ENCODE results near the gene ADAMTSL1. TPM values are rescaled to one million over a fixed set of nuclear protein-coding genes. Genes with fewer than 3 reads are reported as not detected.

The ADAMTSL1 gene
- total RNA-seq, 1 donor from 2014 or later, result 12.6 TPM

DNA sequence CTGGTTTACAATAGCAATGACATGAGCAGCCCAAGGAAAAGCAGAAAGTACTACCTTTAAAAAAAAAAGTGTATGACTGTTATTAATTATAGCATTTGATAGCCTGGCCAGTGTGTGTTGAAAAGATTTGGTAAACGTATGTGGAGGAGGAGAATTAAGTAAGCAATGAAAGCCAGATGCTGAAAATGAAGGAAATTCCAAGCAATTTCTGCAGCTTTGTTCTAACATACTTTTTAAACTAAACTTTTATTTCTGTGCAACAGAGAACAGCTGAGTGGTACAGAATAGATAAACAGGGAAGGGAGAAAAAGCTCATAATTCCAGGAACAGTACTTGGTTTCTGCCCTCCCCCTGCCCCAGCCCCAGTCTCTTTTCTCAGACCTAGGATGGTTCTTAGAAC lies 252.6 kb downstream of the ADAMTSL1 start:
- no peaks in the 10 kb centered on the region for H3K4me1 Mint-ChIP-seq (ENCODE audit: low read depth, unreplicated experiment)
- Histone ChIP-seq H3K27ac (ENCODE audit: low read depth, low read length) (no peak overlapping the region), H3K79me2 (ENCODE audit: insufficient read depth, low read length) (no peaks in the 10 kb centered on the region), H3K9me3 (ENCODE audit: insufficient read depth, low read depth, low read length) (no peaks in the 10 kb centered on the region), H3K27me3 (ENCODE audit: insufficient read depth, low read length) (no peaks in the 10 kb centered on the region), H2AFZ (ENCODE audit: low read depth, low read length) (no peak overlapping the region), H3K4me1 (ENCODE audit: insufficient read depth, low read length) (no peaks in the 10 kb centered on the region), H3K36me3 (ENCODE audit: insufficient read depth, low read length) (peaks cover 57% of the 10 kb centered on the region), H3K9ac (ENCODE audit: low read length) (no peak overlapping the region), H3K4me2 (ENCODE audit: low read length) (no peak overlapping the region), H3K4me3 (ENCODE audit: insufficient read depth, low read depth, low read length) (no peak overlapping the region), H4K20me1 (ENCODE audit: insufficient read depth, low read length) (no peaks in the 10 kb centered on the region)
- no peak overlapping the region for H3K4me3 Mint-ChIP-seq (ENCODE audit: unreplicated experiment)
- FAIRE-seq (no peak), DNase-seq (ENCODE audit: low read depth) (no peak)
- TF ChIP-seq EZH2 (IDR thresholded peaks at IDR 0.05; ENCODE audit: insufficient read depth, low read length) (no peak), CTCF (IDR thresholded peaks at IDR 0.05; ENCODE audit: insufficient read depth, low read depth, low read length) (no peak)
- H3K27me3 Mint-ChIP-seq (ENCODE audit: low read depth, unreplicated experiment), result peaks cover 2% of the 10 kb centered on the region
- H3K27ac Mint-ChIP-seq (ENCODE audit: unreplicated experiment), result no peak overlapping the region
- no peaks in the 10 kb centered on the region for H3K36me3 Mint-ChIP-seq (ENCODE audit: low read depth, unreplicated experiment)
- H3K9me3 Mint-ChIP-seq (ENCODE audit: unreplicated experiment), result no peaks in the 10 kb centered on the region

DNA sequence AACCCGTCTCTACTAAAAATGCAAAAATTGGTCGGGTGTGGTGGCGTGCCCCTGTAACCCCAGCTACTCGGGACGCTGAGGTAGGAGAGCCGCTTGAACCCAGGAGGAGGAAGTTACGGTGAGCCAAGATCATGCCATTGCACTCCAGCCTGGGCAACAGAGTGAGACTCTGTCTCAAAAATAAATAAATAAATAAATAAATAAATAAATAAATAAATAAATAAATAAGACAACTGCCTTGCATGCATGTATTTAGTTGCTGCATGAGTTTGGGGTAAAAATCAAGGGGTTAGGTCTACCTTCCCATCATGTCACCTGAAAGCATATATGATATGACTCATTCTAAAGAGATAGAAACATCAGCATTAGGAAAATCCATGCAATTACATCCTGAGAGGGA lies 254.0 kb downstream of the ADAMTSL1 start:
- Mint-ChIP-seq H3K4me1 (ENCODE audit: low read depth, unreplicated experiment) (no peaks in the 10 kb centered on the region), H3K27ac (ENCODE audit: unreplicated experiment) (no peak overlapping the region), H3K27me3 (ENCODE audit: low read depth, unreplicated experiment) (peaks cover 2% of the 10 kb centered on the region), H3K4me3 (ENCODE audit: unreplicated experiment) (no peak overlapping the region), H3K9me3 (ENCODE audit: unreplicated experiment) (no peaks in the 10 kb centered on the region), H3K36me3 (ENCODE audit: low read depth, unreplicated experiment) (no peaks in the 10 kb centered on the region)
- no peaks in the 10 kb centered on the region for H4K20me1 ChIP-seq (ENCODE audit: insufficient read depth, low read length)
- TF ChIP-seq EZH2 (IDR thresholded peaks at IDR 0.05; ENCODE audit: insufficient read depth, low read length), result no peak
- TF ChIP-seq CTCF (IDR thresholded peaks at IDR 0.05; ENCODE audit: insufficient read depth, low read depth, low read length), result no peak
- peaks cover 44% of the 10 kb centered on the region for H3K36me3 ChIP-seq (ENCODE audit: insufficient read depth, low read length)
- no peaks in the 10 kb centered on the region for H3K79me2 ChIP-seq (ENCODE audit: insufficient read depth, low read length)
- H3K9ac ChIP-seq (ENCODE audit: low read length), result no peak overlapping the region
- no peak overlapping the region for H2AFZ ChIP-seq (ENCODE audit: low read depth, low read length)
- H3K27me3 ChIP-seq (ENCODE audit: insufficient read depth, low read length), result no peaks in the 10 kb centered on the region
- H3K9me3 ChIP-seq (ENCODE audit: insufficient read depth, low read depth, low read length), result no peaks in the 10 kb centered on the region
- H3K27ac ChIP-seq (ENCODE audit: low read depth, low read length), result no peak overlapping the region
- H3K4me1 ChIP-seq (ENCODE audit: insufficient read depth, low read length), result no peaks in the 10 kb centered on the region
- H3K4me2 ChIP-seq (ENCODE audit: low read length), result no peak overlapping the region
- FAIRE-seq (no peak), DNase-seq (ENCODE audit: low read depth) (no peak)
- no peak overlapping the region for H3K4me3 ChIP-seq (ENCODE audit: insufficient read depth, low read depth, low read length)

DNA sequence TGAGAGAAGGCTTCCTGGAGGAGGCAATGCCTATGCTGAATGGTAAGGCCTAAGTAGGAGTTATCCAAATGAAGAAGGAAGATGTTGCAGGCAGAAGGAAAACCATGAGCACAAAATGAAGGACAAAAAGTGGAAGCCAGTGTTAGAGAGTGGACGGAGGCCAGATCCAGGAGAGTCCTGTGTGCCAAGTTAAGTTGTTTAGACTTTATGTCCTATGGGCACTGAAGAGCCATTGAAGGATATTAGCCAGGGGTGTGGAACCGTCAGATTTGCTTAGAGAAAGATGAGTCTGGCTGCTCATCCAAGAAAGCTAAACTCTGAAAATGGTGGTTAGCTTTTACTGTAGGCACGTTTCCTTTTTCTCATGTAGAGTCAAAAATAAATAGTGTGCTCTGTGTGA lies 254.7 kb downstream of the ADAMTSL1 start:
- Histone ChIP-seq H2AFZ (ENCODE audit: low read depth, low read length) (no peak overlapping the region), H3K4me3 (ENCODE audit: insufficient read depth, low read depth, low read length) (no peak overlapping the region), H3K79me2 (ENCODE audit: insufficient read depth, low read length) (no peaks in the 10 kb centered on the region), H4K20me1 (ENCODE audit: insufficient read depth, low read length) (no peaks in the 10 kb centered on the region), H3K27ac (ENCODE audit: low read depth, low read length) (no peak overlapping the region), H3K27me3 (ENCODE audit: insufficient read depth, low read length) (no peaks in the 10 kb centered on the region), H3K4me2 (ENCODE audit: low read length) (no peak overlapping the region), H3K9me3 (ENCODE audit: insufficient read depth, low read depth, low read length) (no peaks in the 10 kb centered on the region), H3K9ac (ENCODE audit: low read length) (no peak overlapping the region), H3K36me3 (ENCODE audit: insufficient read depth, low read length) (peaks cover 39% of the 10 kb centered on the region), H3K4me1 (ENCODE audit: insufficient read depth, low read length) (no peaks in the 10 kb centered on the region)
- DNase-seq (ENCODE audit: low read depth), result no peak
- Mint-ChIP-seq H3K27ac (ENCODE audit: unreplicated experiment) (no peak overlapping the region), H3K4me1 (ENCODE audit: low read depth, unreplicated experiment) (no peaks in the 10 kb centered on the region), H3K27me3 (ENCODE audit: low read depth, unreplicated experiment) (peaks cover 2% of the 10 kb centered on the region), H3K36me3 (ENCODE audit: low read depth, unreplicated experiment) (no peaks in the 10 kb centered on the region), H3K4me3 (ENCODE audit: unreplicated experiment) (no peak overlapping the region), H3K9me3 (ENCODE audit: unreplicated experiment) (no peaks in the 10 kb centered on the region)
- no peak for TF ChIP-seq CTCF (IDR thresholded peaks at IDR 0.05; ENCODE audit: insufficient read depth, low read depth, low read length)
- TF ChIP-seq EZH2 (IDR thresholded peaks at IDR 0.05; ENCODE audit: insufficient read depth, low read length), result no peak
- no peak for FAIRE-seq

Measured in astrocyte (in vitro differentiated cells and primary cell).